ENCODE data around the gene CLSTN3. TPM values are rescaled to one million over a fixed set of nuclear protein-coding genes. Genes with fewer than 3 reads are reported as not detected.

CLSTN3 gene
- total and polyA plus RNA-seq, 2 donors (not counting 1 experiment from before 2014, with no cell fraction given), result 31.7 to 36.5 TPM

GRCh38 chr12:7158781-7159609 is 28.8 kb downstream of the CLSTN3 start:
- H3K4me2 ChIP-seq (replicated peaks; ENCODE audit: low read depth, low read length, poor library complexity, severe bottlenecking), result no peak overlapping the region
- ATAC-seq (ENCODE audit: low read depth) (no peak), DNase-seq (no peak)
- Mint-ChIP-seq H3K4me3 (no peak overlapping the region), H3K27me3 (peaks cover 24% of the 10 kb centered on the region), H3K4me1 (peaks cover 4% of the 10 kb centered on the region), H3K27ac (no peak overlapping the region), H3K9me3 (ENCODE audit: insufficient read depth) (no peaks in the 10 kb centered on the region)
- intact Hi-C loops (cut with micrococcal nuclease), result no loop called here
- POLR2A ChIA-PET, result no interaction called here
- H4K20me1 ChIP-seq (ENCODE audit: control insufficient read depth, insufficient read depth, low read length, poor library complexity, severe bottlenecking), result no peaks in the 10 kb centered on the region
- no peak overlapping the region for H3K9ac ChIP-seq (ENCODE audit: low read length)
- no peaks in the 10 kb centered on the region for H3K79me2 ChIP-seq (ENCODE audit: control insufficient read depth, insufficient read depth, low read length)
- no peaks in the 10 kb centered on the region for H3K4me1 ChIP-seq (ENCODE audit: control insufficient read depth in 2 of 2, insufficient read depth in 2 of 2, low read length in 2 of 2)
- H3K27ac ChIP-seq (ENCODE audit: low read length in 2 of 2), result no peak overlapping the region
- TF ChIP-seq EZH2 (IDR thresholded peaks at IDR 0.05; ENCODE audit: borderline replicate concordance, insufficient read depth, low read depth, low read length, poor library complexity, severe bottlenecking), result no peak
- TF ChIP-seq CTCF (IDR thresholded peaks at IDR 0.05), result no peak
- no peak overlapping the region for H3K4me3 ChIP-seq (ENCODE audit: control extremely low read depth in 1 of 5, extremely low read depth in 1 of 5, insufficient read depth in 1 of 5, low read depth in 2 of 5, low read length in 4 of 5)
- H3K27me3 ChIP-seq (replicated peaks in 1 of 4; ENCODE audit: control extremely low read depth in 1 of 4, control insufficient read depth in 3 of 4, insufficient read depth in 4 of 4, low read length in 3 of 4), result peaks cover 0 to 12% (median 2%) of the 10 kb centered on the region in 4 experiments
- 81% methylated on average over 6 of the region's 10 CpGs for WGBS (ENCODE audit: insufficient coverage)
- H3K36me3 ChIP-seq (replicated peaks in 1 of 2; ENCODE audit: control extremely low read depth in 1 of 2, control insufficient read depth in 1 of 2, extremely low read depth in 1 of 2, insufficient read depth in 2 of 2, low read length in 1 of 2), result peaks cover 0 to 6% of the 10 kb centered on the region in 2 experiments
- CTCF ChIA-PET, result interaction anchor here (0.5 kb wide), 2 partner anchors 59 to 139 kb away, joined by 3 read pairs; no protein-coding TSS in a partner anchor
- H3K9me3 ChIP-seq (ENCODE audit: control extremely low read depth in 1 of 3, control insufficient read depth in 2 of 3, insufficient read depth in 1 of 3, low read length in 2 of 3), result no peaks in the 10 kb centered on the region
- H2AFZ ChIP-seq (ENCODE audit: insufficient read depth, low read depth, low read length, poor library complexity, severe bottlenecking), result no peak overlapping the region

- H3K9me3 Mint-ChIP-seq (ENCODE audit: insufficient read depth), result no peaks in the 10 kb centered on the region
- no peak overlapping the region for H2AFZ ChIP-seq (ENCODE audit: insufficient read depth, low read depth, low read length, poor library complexity, severe bottlenecking)
- no peak overlapping the region for H3K27ac ChIP-seq (ENCODE audit: low read length in 2 of 2)
- intact Hi-C loops (cut with micrococcal nuclease), result no loop called here
- H3K27ac Mint-ChIP-seq, result no peak overlapping the region
- no peak overlapping the region for H3K4me2 ChIP-seq (replicated peaks; ENCODE audit: low read depth, low read length, poor library complexity, severe bottlenecking)
- CTCF ChIA-PET, result interaction anchor here (1.1 kb wide), 1 partner anchor 15 kb away, joined by 4 read pairs; no protein-coding TSS in a partner anchor
- TF ChIP-seq CTCF (IDR thresholded peaks at IDR 0.05), result no peak
- no peak for TF ChIP-seq EZH2 (IDR thresholded peaks at IDR 0.05; ENCODE audit: borderline replicate concordance, insufficient read depth, low read depth, low read length, poor library complexity, severe bottlenecking)
- H3K4me3 Mint-ChIP-seq, result no peak overlapping the region
- peaks cover 31% of the 10 kb centered on the region for H3K27me3 Mint-ChIP-seq
- ATAC-seq (ENCODE audit: low read depth), result no peak
- 74% methylated on average over 6 of the region's 7 CpGs for WGBS (ENCODE audit: insufficient coverage)
- peaks cover 0 to 6% of the 10 kb centered on the region in 2 experiments for H3K36me3 ChIP-seq (replicated peaks in 1 of 2; ENCODE audit: control extremely low read depth in 1 of 2, control insufficient read depth in 1 of 2, extremely low read depth in 1 of 2, insufficient read depth in 2 of 2, low read length in 1 of 2)
- POLR2A ChIA-PET, result no interaction called here
- H3K9me3 ChIP-seq (ENCODE audit: control extremely low read depth in 1 of 3, control insufficient read depth in 2 of 3, insufficient read depth in 1 of 3, low read length in 2 of 3), result no peaks in the 10 kb centered on the region
- H3K9ac ChIP-seq (ENCODE audit: low read length), result no peak overlapping the region
- no peaks in the 10 kb centered on the region for H3K79me2 ChIP-seq (ENCODE audit: control insufficient read depth, insufficient read depth, low read length)
- no peaks in the 10 kb centered on the region for H3K4me1 ChIP-seq (ENCODE audit: control insufficient read depth in 2 of 2, insufficient read depth in 2 of 2, low read length in 2 of 2)
- peaks cover 0 to 14% (median 4%) of the 10 kb centered on the region in 4 experiments for H3K27me3 ChIP-seq (replicated peaks in 1 of 4; ENCODE audit: control extremely low read depth in 1 of 4, control insufficient read depth in 3 of 4, insufficient read depth in 4 of 4, low read length in 3 of 4)
- no peaks in the 10 kb centered on the region for H4K20me1 ChIP-seq (ENCODE audit: control insufficient read depth, insufficient read depth, low read length, poor library complexity, severe bottlenecking)
- peaks cover 4% of the 10 kb centered on the region for H3K4me1 Mint-ChIP-seq
- no peak overlapping the region for H3K4me3 ChIP-seq (ENCODE audit: control extremely low read depth in 1 of 5, extremely low read depth in 1 of 5, insufficient read depth in 1 of 5, low read depth in 2 of 5, low read length in 4 of 5)
- no peak for DNase-seq
Measured at GRCh38 chr12:7160183-7160582, 30.0 kb downstream of the CLSTN3 start.
